Measurements from ENCODE around the gene HJV.

Gene HJV

DNA sequence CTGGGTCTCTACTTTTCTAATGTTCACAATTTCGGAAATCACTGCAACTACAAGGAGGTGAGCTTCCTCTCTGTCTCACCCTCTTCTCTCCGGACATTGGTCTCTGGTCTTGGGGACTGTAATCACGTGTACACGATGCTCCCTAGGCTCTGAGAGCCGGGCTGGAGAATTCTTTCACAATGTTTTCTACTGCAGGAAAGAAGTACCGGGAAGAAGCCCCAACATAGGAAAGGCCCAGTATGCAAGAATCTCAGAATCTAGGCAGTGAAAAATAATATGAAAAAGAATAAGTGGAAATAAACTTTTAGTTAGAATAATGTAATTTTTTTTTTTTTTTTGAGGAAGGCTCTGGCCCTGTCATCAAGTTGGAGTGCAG lies 13.5 kb upstream of the HJV start:
- Histone ChIP-seq H3K9ac (ENCODE audit: low read length) (peak overlapping the region; percentile 22), H3F3A (ENCODE audit: insufficient read depth, low read length) (0 out of 2 replicates have a peak, but pooled peaks cover 6% of the 10 kb centered on the region), H3K4me3 (ENCODE audit: low read depth, low read length, poor library complexity, severe bottlenecking) (peak overlapping the region; percentile 67), H3K36me3 (ENCODE audit: insufficient read depth, low read length) (no peaks in the 10 kb centered on the region), H2AFZ (ENCODE audit: low read length) (peak overlapping the region; percentile 68), H3K9me3 (ENCODE audit: low read length) (no peaks in the 10 kb centered on the region), H4K20me1 (ENCODE audit: insufficient read depth, low read length) (no peaks in the 10 kb centered on the region), H3K79me2 (ENCODE audit: insufficient read depth, low read length) (no peaks in the 10 kb centered on the region), H3K27ac (ENCODE audit: low read depth, low read length, poor library complexity, severe bottlenecking) (peak overlapping the region; percentile 1), H3K4me2 (ENCODE audit: low read length) (peak overlapping the region; percentile 88), H3K27me3 (ENCODE audit: insufficient read depth, low read length) (no peaks in the 10 kb centered on the region), H3K4me1 (ENCODE audit: insufficient read depth, low read length, severe bottlenecking) (peaks cover 27% of the 10 kb centered on the region), H3K9me2 (ENCODE audit: low read depth, low read length) (no peaks in the 10 kb centered on the region)
- no peak for TF ChIP-seq EZH2 (IDR thresholded peaks at IDR 0.05; ENCODE audit: borderline replicate concordance, low read length)
- TF ChIP-seq, protein P1, sequence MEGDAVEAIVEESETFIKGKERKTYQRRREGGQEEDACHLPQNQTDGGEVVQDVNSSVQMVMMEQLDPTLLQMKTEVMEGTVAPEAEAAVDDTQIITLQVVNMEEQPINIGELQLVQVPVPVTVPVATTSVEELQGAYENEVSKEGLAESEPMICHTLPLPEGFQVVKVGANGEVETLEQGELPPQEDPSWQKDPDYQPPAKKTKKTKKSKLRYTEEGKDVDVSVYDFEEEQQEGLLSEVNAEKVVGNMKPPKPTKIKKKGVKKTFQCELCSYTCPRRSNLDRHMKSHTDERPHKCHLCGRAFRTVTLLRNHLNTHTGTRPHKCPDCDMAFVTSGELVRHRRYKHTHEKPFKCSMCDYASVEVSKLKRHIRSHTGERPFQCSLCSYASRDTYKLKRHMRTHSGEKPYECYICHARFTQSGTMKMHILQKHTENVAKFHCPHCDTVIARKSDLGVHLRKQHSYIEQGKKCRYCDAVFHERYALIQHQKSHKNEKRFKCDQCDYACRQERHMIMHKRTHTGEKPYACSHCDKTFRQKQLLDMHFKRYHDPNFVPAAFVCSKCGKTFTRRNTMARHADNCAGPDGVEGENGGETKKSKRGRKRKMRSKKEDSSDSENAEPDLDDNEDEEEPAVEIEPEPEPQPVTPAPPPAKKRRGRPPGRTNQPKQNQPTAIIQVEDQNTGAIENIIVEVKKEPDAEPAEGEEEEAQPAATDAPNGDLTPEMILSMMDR (IDR thresholded peaks at IDR 0.05; ENCODE audit: low read length), result no peak

DNA sequence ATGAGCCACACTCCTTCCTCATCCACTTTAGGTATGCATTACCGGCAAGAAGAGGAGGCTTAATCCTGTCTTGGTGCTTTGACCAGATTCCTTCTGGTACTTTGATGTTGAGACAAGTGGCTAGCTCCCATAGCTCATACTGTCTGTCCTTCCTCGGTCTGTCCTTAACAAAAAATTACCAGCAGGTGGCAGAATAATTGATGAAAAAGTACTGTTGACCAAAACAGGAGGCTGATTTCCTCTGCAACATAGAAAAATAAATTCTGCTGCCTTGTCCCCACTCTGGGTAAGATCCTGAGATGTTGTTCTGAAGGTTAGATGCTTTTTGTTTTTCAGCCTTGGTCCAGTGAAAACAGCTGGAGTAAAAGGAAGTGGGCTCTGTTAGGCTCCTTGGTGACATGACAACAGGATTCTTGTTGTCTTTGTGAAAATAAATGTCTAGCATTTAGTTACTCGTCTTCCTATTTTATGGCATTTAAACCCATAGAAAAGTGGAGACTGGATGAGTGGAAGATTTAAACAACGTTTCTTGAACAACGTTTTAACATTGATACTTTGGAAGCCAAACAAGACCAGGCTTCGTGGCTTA lies 11.2 kb upstream of the HJV start:
- Histone ChIP-seq H3K9me2 (ENCODE audit: low read depth, low read length) (no peaks in the 10 kb centered on the region), H3K27ac (ENCODE audit: low read depth, low read length, poor library complexity, severe bottlenecking) (peak overlapping the region; percentile 21), H3K27me3 (ENCODE audit: insufficient read depth, low read length) (no peaks in the 10 kb centered on the region), H3K4me3 (ENCODE audit: low read depth, low read length, poor library complexity, severe bottlenecking) (no peak overlapping the region), H4K20me1 (ENCODE audit: insufficient read depth, low read length) (no peaks in the 10 kb centered on the region), H3K79me2 (ENCODE audit: insufficient read depth, low read length) (no peaks in the 10 kb centered on the region), H3K9ac (ENCODE audit: low read length) (no peak overlapping the region), H3K4me2 (ENCODE audit: low read length) (0 out of 2 replicates have a peak overlapping the region, but pooled peaks have one; percentile 17), H3K4me1 (ENCODE audit: insufficient read depth, low read length, severe bottlenecking) (peaks cover 27% of the 10 kb centered on the region), H3K36me3 (ENCODE audit: insufficient read depth, low read length) (no peaks in the 10 kb centered on the region), H3F3A (ENCODE audit: insufficient read depth, low read length) (0 out of 2 replicates have a peak, but pooled peaks cover 6% of the 10 kb centered on the region), H3K9me3 (ENCODE audit: low read length) (no peaks in the 10 kb centered on the region), H2AFZ (ENCODE audit: low read length) (0 out of 2 replicates have a peak overlapping the region, but pooled peaks have one; percentile 15)
- TF ChIP-seq, protein P1 (IDR thresholded peaks at IDR 0.05; ENCODE audit: low read length), result peak; percentile 72
- TF ChIP-seq EZH2 (IDR thresholded peaks at IDR 0.05; ENCODE audit: borderline replicate concordance, low read length), result no peak

DNA sequence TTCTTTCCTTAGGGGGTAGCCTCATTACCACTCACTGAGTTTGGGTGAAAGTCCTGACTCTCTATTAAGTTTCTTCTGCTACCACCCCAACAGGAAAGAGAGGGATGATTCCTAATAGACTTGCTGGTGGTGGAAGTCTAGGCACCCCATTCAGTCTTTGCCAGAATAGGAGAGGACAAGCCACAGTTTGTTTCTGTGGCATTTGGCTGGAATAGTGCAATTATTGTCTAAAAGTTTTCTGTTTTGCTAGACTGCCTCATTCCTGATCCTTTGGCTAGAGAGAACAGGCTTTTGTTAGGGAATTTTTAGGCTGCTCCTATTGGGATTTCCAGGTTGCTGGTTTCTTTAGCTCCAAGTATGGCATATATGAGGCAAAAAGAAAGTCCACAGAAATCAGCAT lies 9.9 kb upstream of the HJV start:
- TF ChIP-seq, protein P1 (IDR thresholded peaks at IDR 0.05; ENCODE audit: low read length), result no peak
- no peak for TF ChIP-seq EZH2 (IDR thresholded peaks at IDR 0.05; ENCODE audit: borderline replicate concordance, low read length)
- H2AFZ ChIP-seq (ENCODE audit: low read length), result no peak overlapping the region

More for the DNA sequence above, 9.9 kb upstream of the HJV start:
- no peak overlapping the region for H3K9ac ChIP-seq (ENCODE audit: low read length)
- H3K9me2 ChIP-seq (ENCODE audit: low read depth, low read length), result no peaks in the 10 kb centered on the region
- no peaks in the 10 kb centered on the region for H3K79me2 ChIP-seq (ENCODE audit: insufficient read depth, low read length)
- no peaks in the 10 kb centered on the region for H3K36me3 ChIP-seq (ENCODE audit: insufficient read depth, low read length)
- H3K9me3 ChIP-seq (ENCODE audit: low read length), result no peaks in the 10 kb centered on the region
- H3F3A ChIP-seq (ENCODE audit: insufficient read depth, low read length), result 0 out of 2 replicates have a peak, but pooled peaks cover 3% of the 10 kb centered on the region
- H3K4me3 ChIP-seq (ENCODE audit: low read depth, low read length, poor library complexity, severe bottlenecking), result no peak overlapping the region
- no peak overlapping the region for H3K4me2 ChIP-seq (ENCODE audit: low read length)
- H3K27me3 ChIP-seq (ENCODE audit: insufficient read depth, low read length), result no peaks in the 10 kb centered on the region
- H4K20me1 ChIP-seq (ENCODE audit: insufficient read depth, low read length), result no peaks in the 10 kb centered on the region
- H3K27ac ChIP-seq (ENCODE audit: low read depth, low read length, poor library complexity, severe bottlenecking), result no peak overlapping the region
- H3K4me1 ChIP-seq (ENCODE audit: insufficient read depth, low read length, severe bottlenecking), result peaks cover 24% of the 10 kb centered on the region

Measured in OCI-LY1 (cell line).